IPS-15b (cell line): ENCODE data around the gene DXO.
"Not testable (repeated sequence)": the region's sequence is repeated elsewhere in the genome, so short reads cannot be mapped to it uniquely, and the experiment has no call there.

Experiments used
- H3K27me3 ChIP-seq: one replicate; pipeline ENCODE4 v1.6.1; 2013; ENCODE audit warnings: low read length; ENCODE audit not compliant: control insufficient read depth, insufficient read depth
- H3K36me3 ChIP-seq: one replicate; pipeline ENCODE4 v1.6.1; 2013; ENCODE audit warnings: low read length; ENCODE audit not compliant: control insufficient read depth, insufficient read depth
- H3K4me1 ChIP-seq: one replicate; pipeline ENCODE4 v1.6.1; 2013; ENCODE audit warnings: mild to moderate bottlenecking, low read length; ENCODE audit not compliant: control insufficient read depth, insufficient read depth
- H3K4me3 ChIP-seq: one replicate; pipeline ENCODE4 v1.5.1; 2013; ENCODE audit warnings: low read depth, low read length
- H3K9ac ChIP-seq: one replicate; pipeline ENCODE4 v1.6.1; 2013; ENCODE audit warnings: low read depth, mild to moderate bottlenecking, low read length
- H3K9me3 ChIP-seq: one replicate; pipeline ENCODE4 v1.6.1; 2013; ENCODE audit warnings: mild to moderate bottlenecking, low read length; ENCODE audit not compliant: control insufficient read depth, insufficient read depth

Gene DXO

GRCh38 chr6:31977816-31978431, 6.0 kb upstream of the DXO start:
- Histone ChIP-seq H3K4me1 (peaks cover under 1% of the 10 kb centered on the region), H3K27me3 (no peaks in the 10 kb centered on the region), H3K9ac (no peak overlapping the region), H3K4me3 (no peak overlapping the region), H3K36me3 (no peaks in the 10 kb centered on the region), H3K9me3 (no peaks in the 10 kb centered on the region)

- H3K36me3 ChIP-seq = not testable (repeated sequence)
These were observed 4.1 kb upstream of the DXO start for GRCh38 chr6:31976065-31976464.

GRCh38 chr6:31972709-31973350, 892 bp upstream of the DXO start:
- H3K36me3 ChIP-seq = peaks cover 18% of the 10 kb centered on the region
- H3K9ac ChIP-seq = peak overlapping the region; percentile 18
- H3K27me3 ChIP-seq = no peaks in the 10 kb centered on the region
- H3K9me3 ChIP-seq = no peaks in the 10 kb centered on the region
- H3K4me3 ChIP-seq = peak overlapping the region; percentile 69
- H3K4me1 ChIP-seq = peaks cover 3% of the 10 kb centered on the region

More at GRCh38 chr6:31976065-31976464, 4.1 kb upstream of the DXO start:
- not testable (repeated sequence) for H3K27me3 ChIP-seq, H3K9me3 ChIP-seq, H3K4me3 ChIP-seq, H3K9ac ChIP-seq, H3K4me1 ChIP-seq

- no peaks in the 10 kb centered on the region for H3K9me3 ChIP-seq
- peak overlapping the region; percentile 68 for H3K9ac ChIP-seq
- H3K36me3 ChIP-seq = peaks cover 30% of the 10 kb centered on the region
- no peaks in the 10 kb centered on the region for H3K27me3 ChIP-seq
- H3K4me3 ChIP-seq = peak overlapping the region; percentile 69
- H3K4me1 ChIP-seq = peaks cover 3% of the 10 kb centered on the region
These were observed 502 bp downstream of the DXO start for GRCh38 chr6:31971279-31971992.

- H3K36me3 ChIP-seq = peaks cover 33% of the 10 kb centered on the region
- H3K9ac ChIP-seq = no peak overlapping the region
- H3K27me3 ChIP-seq = no peaks in the 10 kb centered on the region
- H3K9me3 ChIP-seq = no peaks in the 10 kb centered on the region
- peaks cover 3% of the 10 kb centered on the region for H3K4me1 ChIP-seq
- no peak overlapping the region for H3K4me3 ChIP-seq
These were observed 1.2 kb downstream of the DXO start for GRCh38 chr6:31970604-31971271.

- Histone ChIP-seq H3K27me3 (no peaks in the 10 kb centered on the region), H3K4me1 (peaks cover 3% of the 10 kb centered on the region), H3K9ac (no peak overlapping the region), H3K36me3 (peaks cover 36% of the 10 kb centered on the region), H3K9me3 (no peaks in the 10 kb centered on the region), H3K4me3 (no peak overlapping the region)
These were observed 2.0 kb downstream of the DXO start for GRCh38 chr6:31969712-31970603.

GRCh38 chr6:31968791-31969711, 2.9 kb downstream of the DXO start:
- no peak overlapping the region for H3K9ac ChIP-seq
- no peaks in the 10 kb centered on the region for H3K9me3 ChIP-seq
- peaks cover 39% of the 10 kb centered on the region for H3K36me3 ChIP-seq
- no peak overlapping the region for H3K4me3 ChIP-seq
- peaks cover 3% of the 10 kb centered on the region for H3K4me1 ChIP-seq
- H3K27me3 ChIP-seq = no peaks in the 10 kb centered on the region

GRCh38 chr6:31968326-31968725, 3.6 kb downstream of the DXO start:
- Histone ChIP-seq H3K4me3 (no peak overlapping the region), H3K4me1 (peaks cover 3% of the 10 kb centered on the region), H3K9me3 (no peaks in the 10 kb centered on the region), H3K9ac (no peak overlapping the region), H3K36me3 (peaks cover 46% of the 10 kb centered on the region), H3K27me3 (no peaks in the 10 kb centered on the region)

GRCh38 chr6:31967926-31968320, 4.0 kb downstream of the DXO start:
- H3K27me3 ChIP-seq = no peaks in the 10 kb centered on the region
- H3K4me1 ChIP-seq = peaks cover 2% of the 10 kb centered on the region
- H3K36me3 ChIP-seq = peaks cover 48% of the 10 kb centered on the region
- no peak overlapping the region for H3K9ac ChIP-seq
- no peaks in the 10 kb centered on the region for H3K9me3 ChIP-seq
- H3K4me3 ChIP-seq = no peak overlapping the region

- no peak overlapping the region for H3K4me3 ChIP-seq
- H3K36me3 ChIP-seq = peaks cover 54% of the 10 kb centered on the region
- H3K4me1 ChIP-seq = no peaks in the 10 kb centered on the region
- H3K9ac ChIP-seq = no peak overlapping the region
- H3K27me3 ChIP-seq = no peaks in the 10 kb centered on the region
- no peaks in the 10 kb centered on the region for H3K9me3 ChIP-seq
These were observed 4.7 kb downstream of the DXO start for GRCh38 chr6:31966997-31967925.
